Measurements from ENCODE around the gene NPB. TPM values are rescaled to one million over a fixed set of nuclear protein-coding genes. Genes with fewer than 3 reads are reported as not detected.

The NPB gene
- total and polyA plus RNA-seq, 2 of the 8 experiments (the other 6 are each of a cell fraction or from before 2014, with no cell fraction given) = 1.5 to 2.5 TPM

- TF ChIP-seq CHD7 (IDR thresholded peaks at IDR 0.05; ENCODE audit: insufficient replicate concordance, low read length) = no peak
- no peak for TF ChIP-seq CTBP2 (IDR thresholded peaks at IDR 0.05; ENCODE audit: borderline replicate concordance, insufficient read depth, insufficient read length, low read length)
- no peak for TF ChIP-seq FOSL1 (IDR thresholded peaks at IDR 0.05; ENCODE audit: insufficient read depth, low read depth, low read length)
- peak; percentile 72 for TF ChIP-seq POLR2AphosphoS5 (IDR thresholded peaks at IDR 0.05; ENCODE audit: low read depth, low read length)
- TF ChIP-seq MAX (IDR thresholded peaks at IDR 0.05) = no peak
- no peak for TF ChIP-seq POU5F1 (IDR thresholded peaks at IDR 0.05; ENCODE audit: low read depth, low read length)
- no peak for TF ChIP-seq EP300 (IDR thresholded peaks at IDR 0.05; ENCODE audit: borderline replicate concordance in 1 of 2, low read depth in 2 of 2, low read length in 2 of 2)
- TF ChIP-seq HDAC2 (IDR thresholded peaks at IDR 0.05; ENCODE audit: borderline replicate concordance in 1 of 2, low read depth in 2 of 2, low read length in 2 of 2) = no peak; a peak in 1 of 4 replicates
Measured at GRCh38 chr17:81859906-81860755, 41.9 kb upstream of the NPB start, which contains the start of gene P4HB (continued).
